IPS-NIHi11 (cell line): ENCODE data around the gene SLC5A5.

Experiments
- DNase-seq: peaks from one replicate; pipeline ENCODE4 v3.0.0; 2012; ENCODE audit warnings: mixed read lengths, low spot score

SLC5A5 gene

GRCh38 chr19:17847538-17848366 is 24.0 kb upstream of the SLC5A5 start, which contains the start of gene JAK3:
Gene JAK3, minus strand, starts transcription at chr19:17847982. Its CDS starts 3,565 bp downstream, at chr19:17844417.
- peak; percentile 91 for DNase-seq

- DNase-seq = no peak
Measured at GRCh38 chr19:17848595-17849292, 23.0 kb upstream of the SLC5A5 start.

GRCh38 chr19:17854061-17854460 is 17.7 kb upstream of the SLC5A5 start:
- no peak for DNase-seq

GRCh38 chr19:17855280-17856152 is 16.2 kb upstream of the SLC5A5 start:
- DNase-seq = peak; percentile 84

- DNase-seq = peak; percentile 93
Measured at GRCh38 chr19:17859533-17860330, 12.0 kb upstream of the SLC5A5 start, which contains the start of gene RPL18A. Gene RPL18A, plus strand, starts transcription at chr19:17859910. Its CDS starts 47 bp downstream, at chr19:17859957.

GRCh38 chr19:17860331-17860992 is 11.3 kb upstream of the SLC5A5 start:
- DNase-seq = no peak

- DNase-seq = no peak
Measured at GRCh38 chr19:17860993-17861360, 10.8 kb upstream of the SLC5A5 start.

GRCh38 chr19:17861542-17862402 is 10.0 kb upstream of the SLC5A5 start:
- DNase-seq = no peak

- DNase-seq = no peak
Measured at GRCh38 chr19:17862711-17863519, 8.8 kb upstream of the SLC5A5 start.

GRCh38 chr19:17863520-17864182 is 8.1 kb upstream of the SLC5A5 start:
- no peak for DNase-seq

GRCh38 chr19:17865364-17866311 is 6.1 kb upstream of the SLC5A5 start:
- DNase-seq = no peak

- DNase-seq = no peak
Measured at GRCh38 chr19:17866312-17866963, 5.3 kb upstream of the SLC5A5 start.

GRCh38 chr19:17866964-17867486 is 4.7 kb upstream of the SLC5A5 start:
- DNase-seq = no peak

GRCh38 chr19:17868669-17869068 is 3.1 kb upstream of the SLC5A5 start:
- no peak for DNase-seq

- DNase-seq = peak; percentile 54
Measured at GRCh38 chr19:17869114-17869608, 2.6 kb upstream of the SLC5A5 start.
